Lower leg skin (tissue), 4 donors: ENCODE measurements around the gene KCNG2. TPM values are rescaled to one million over a fixed set of nuclear protein-coding genes. Genes with fewer than 3 reads are reported as not detected.
A peak's percentile ranks its signal among the peaks of the same experiment; 100 is the strongest.

Source experiments
- DNase-seq, 2 donors: peaks; one replicate each; pipeline ENCODE4 v3.0.0-alpha.2; 2019; ENCODE audit warnings: low spot score in 2 of 2
- H3K4me3 ChIP-seq: fragments of 200-600 bp; sonication (generic); 2 replicates; pipeline ENCODE4 v1.5.1; 2017; ENCODE audit warnings: mild to moderate bottlenecking, low read depth; ENCODE audit not compliant: poor library complexity, severe bottlenecking
- CTCF ChIP-seq, 3 donors: fragments of 450-650 bp; IDR thresholded peaks; one replicate each; pipeline ENCODE4 v1.5.1; 2016; ENCODE audit warnings: antibody characterized with exemption in 3 of 3, mild to moderate bottlenecking in 3 of 3, moderate library complexity in 2 of 3
- POLR2A ChIP-seq, 2 donors: fragments of 450-650 bp; IDR thresholded peaks; one replicate each; pipeline ENCODE4 v1.6.1; 2016 to 2017; ENCODE audit warnings: antibody characterized with exemption in 2 of 2, mild to moderate bottlenecking in 1 of 2, moderate library complexity in 1 of 2
- WGBS, 2 donors: methylation state at CpG; one replicate each; pipeline ENCODE4 v1.1.5; 2018; 5-methylcytosine and 5-hydroxymethylcytosine counted together
- intact Hi-C: fragments of 100-400 bp; cut with DNase I; formaldehyde crosslinking; loops from one replicate; pipeline ENCODE4 v1.15.0; 2023; ENCODE audit warnings: low total_unique reads
- total RNA-seq, 4 donors: library from RNA; depleted of rRNA; stranded (reverse); fragments of >200 nt; gene quantifications; one replicate each; pipeline ENCODE4 v1.1.0, GENCODE V29; 2016

KCNG2 gene
- total RNA-seq, 4 donors from 2014 or later: 0.84 TPM; not detected in 3

- intact Hi-C loops: no loop called here
Measured at GRCh38 chr18:79786304-79786703, 11.4 kb upstream of the KCNG2 start.

GRCh38 chr18:79786786-79787526, 10.8 kb upstream of the KCNG2 start:
- WGBS, 2 donors: 86% methylated on average over 22 of the region's 22 CpGs
- no peak for DNase-seq
- TF ChIP-seq CTCF (IDR thresholded peaks at IDR 0.05) (no peak), POLR2A (IDR thresholded peaks at IDR 0.05) (no peak)
- intact Hi-C loops: no loop called here
- H3K4me3 ChIP-seq: no peak overlapping the region

More at GRCh38 chr18:79786304-79786703, 11.4 kb upstream of the KCNG2 start:
- 86 to 95% methylated on average over 13 of the region's 14 CpGs for WGBS, 2 donors
- DNase-seq: no peak
- TF ChIP-seq POLR2A (IDR thresholded peaks at IDR 0.05) (no peak), CTCF (IDR thresholded peaks at IDR 0.05) (no peak)
- H3K4me3 ChIP-seq: no peak overlapping the region

GRCh38 chr18:79787527-79787864, 10.2 kb upstream of the KCNG2 start:
- 77 to 83% methylated on average over 16 of the region's 16 CpGs for WGBS, 2 donors
- no peak overlapping the region for H3K4me3 ChIP-seq
- TF ChIP-seq CTCF (IDR thresholded peaks at IDR 0.05) (no peak), POLR2A (IDR thresholded peaks at IDR 0.05) (no peak)
- DNase-seq: no peak
- intact Hi-C loops: no loop called here

GRCh38 chr18:79787865-79788733, 9.6 kb upstream of the KCNG2 start:
- H3K4me3 ChIP-seq: no peak overlapping the region
- no peak for TF ChIP-seq CTCF (IDR thresholded peaks at IDR 0.05)
- intact Hi-C loops: no loop called here
- DNase-seq: no peak
- whole genome bisulfite sequencing, 2 donors: 7 to 8% methylated on average over 80 to 91 of the region's 106 CpGs

- no peak overlapping the region for H3K4me3 ChIP-seq
- intact Hi-C loops: no loop called here
- 66 to 71% methylated on average over 7 to 15 of the region's 27 CpGs for WGBS, 2 donors
- TF ChIP-seq CTCF (IDR thresholded peaks at IDR 0.05): no peak
- no peak for TF ChIP-seq POLR2A (IDR thresholded peaks at IDR 0.05)
- peak in 1 of 2 donors; percentile 78 for DNase-seq
Measured at GRCh38 chr18:79788734-79789085, 9.0 kb upstream of the KCNG2 start.
